NK-92 (cell line): ENCODE data around the gene ADAMTS20.

Experiments
- DNase-seq: peaks from one replicate; lab custom pipeline; 2025; ENCODE audit not compliant: unreplicated experiment; lab: John Stamatoyannopoulos, UW

The ADAMTS20 gene

DNA sequence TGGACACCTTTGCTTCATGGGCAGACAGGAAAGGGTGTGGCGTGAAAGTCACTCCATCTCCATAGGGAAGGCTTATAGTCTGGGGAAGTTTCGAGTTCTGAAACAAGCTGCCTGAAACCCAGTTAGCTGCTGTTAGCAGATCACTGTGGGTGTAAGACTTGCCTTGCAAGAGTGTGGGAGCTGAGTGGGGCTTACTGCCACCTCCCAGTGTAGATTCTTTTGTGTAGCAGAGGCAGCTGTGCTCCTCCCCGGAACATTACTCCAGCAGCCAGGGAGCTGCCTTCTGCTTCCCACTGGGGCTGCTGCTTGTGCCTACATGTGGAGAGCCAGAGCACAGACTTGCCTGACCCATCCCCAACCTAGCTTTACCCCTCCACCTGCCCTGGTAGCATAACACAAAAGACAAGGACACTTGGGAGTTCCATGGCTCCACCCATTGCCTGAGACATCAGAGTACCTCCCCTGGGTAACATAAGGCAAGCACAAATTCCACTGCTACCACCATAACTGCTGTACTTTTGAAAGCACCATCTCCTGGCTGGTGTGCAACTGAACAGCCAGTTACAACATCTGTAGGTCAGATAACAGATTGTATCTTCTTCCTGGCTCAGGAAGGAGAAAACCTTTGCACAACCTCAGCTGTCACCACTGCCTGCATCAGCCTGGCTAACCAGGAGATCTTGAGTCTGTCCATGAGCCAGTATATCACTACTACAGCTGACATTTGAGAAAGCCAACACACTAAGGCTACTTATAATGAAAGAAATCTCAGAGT, 69.5 kb downstream of the ADAMTS20 start:
- no peak for DNase-seq

GRCh38 chr12:43480591-43480990, 71.4 kb downstream of the ADAMTS20 start:
- DNase-seq, result no peak

DNA sequence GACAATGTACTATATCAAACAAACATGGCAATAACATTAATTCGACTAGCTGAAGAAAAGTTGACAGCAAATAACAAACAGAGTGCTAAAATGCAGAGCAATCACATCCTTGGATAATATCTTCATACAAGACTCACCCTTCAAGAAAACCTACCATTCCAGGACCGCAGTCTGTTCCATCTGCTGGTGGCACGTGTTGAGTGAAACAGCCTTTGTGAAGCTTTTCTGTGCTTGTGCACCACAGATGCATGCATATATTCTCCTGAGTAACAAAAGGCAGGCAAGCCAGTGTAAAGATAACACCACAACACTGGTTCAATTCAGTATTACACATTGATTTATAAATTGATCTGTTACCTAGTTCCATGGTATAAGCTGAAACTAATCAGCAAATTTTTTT, 89.3 kb downstream of the ADAMTS20 start:
- no peak for DNase-seq

- DNase-seq, result no peak
Measured at GRCh38 chr12:43462080-43462479, 89.9 kb downstream of the ADAMTS20 start.

DNA sequence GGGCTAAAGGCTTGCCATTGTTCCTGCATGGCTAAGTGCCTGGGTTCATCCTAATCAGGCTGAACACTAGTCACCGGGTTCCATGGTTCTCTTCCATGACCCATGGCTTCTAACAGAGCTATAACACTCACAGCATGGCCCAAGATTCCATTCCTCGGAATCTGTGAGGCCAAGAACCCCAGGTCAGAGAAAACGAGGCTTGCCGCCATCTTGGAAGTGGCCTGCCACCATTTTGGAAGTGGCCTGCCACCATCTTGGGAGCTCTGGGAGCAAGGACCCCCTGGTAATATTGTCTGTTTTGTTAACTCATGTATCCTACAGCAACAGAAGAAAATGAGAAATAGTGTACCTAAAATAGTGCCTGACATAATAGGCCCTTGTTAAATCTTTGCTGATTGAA, 92.7 kb downstream of the ADAMTS20 start:
- DNase-seq, result no peak

DNA sequence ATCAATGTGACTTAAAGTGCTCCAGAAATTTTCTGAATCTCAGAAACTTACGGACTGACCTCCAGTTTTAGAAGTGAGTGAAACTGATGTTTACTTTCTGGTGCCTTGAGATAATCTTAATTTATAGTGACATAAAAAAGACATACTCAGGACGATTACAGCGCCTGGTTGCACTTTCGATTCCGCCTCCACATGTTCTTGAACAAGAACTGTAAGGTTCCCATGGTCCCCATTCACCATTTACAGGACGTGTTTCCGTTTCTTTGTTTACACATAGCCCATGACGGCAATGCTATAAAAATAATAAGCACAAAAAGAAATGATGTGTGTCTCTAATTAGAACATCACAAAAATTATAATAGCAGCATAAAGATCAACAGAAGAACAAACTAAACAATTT, 98.2 kb downstream of the ADAMTS20 start:
- no peak for DNase-seq

- no peak for DNase-seq
Measured at GRCh38 chr12:43444940-43445564, 107.0 kb downstream of the ADAMTS20 start.

- DNase-seq, result no peak
Measured at GRCh38 chr12:43436597-43436996, 115.4 kb downstream of the ADAMTS20 start.

DNA sequence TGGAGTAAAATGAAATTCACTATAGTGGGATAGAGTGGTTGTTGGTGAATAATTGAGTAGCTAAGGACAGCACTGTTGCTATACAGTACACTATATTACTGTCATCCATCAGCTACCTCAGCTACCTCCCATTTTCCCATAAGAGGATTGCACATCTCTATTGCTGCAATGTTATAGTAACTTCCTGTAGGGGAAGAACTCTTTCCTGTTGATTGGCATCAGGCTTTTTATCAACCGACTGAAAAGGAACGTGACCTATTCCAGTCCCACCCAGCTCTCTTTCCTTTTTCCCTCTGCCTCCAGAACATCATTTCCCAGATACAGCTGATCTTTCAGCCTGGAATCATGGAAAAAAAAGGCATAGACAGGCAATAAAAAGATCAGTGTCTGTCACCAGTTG, 117.4 kb downstream of the ADAMTS20 start:
- DNase-seq, result no peak

GRCh38 chr12:43428088-43428600, 123.9 kb downstream of the ADAMTS20 start:
- no peak for DNase-seq

- DNase-seq, result no peak
Measured at GRCh38 chr12:43425361-43425760, 126.6 kb downstream of the ADAMTS20 start.

DNA sequence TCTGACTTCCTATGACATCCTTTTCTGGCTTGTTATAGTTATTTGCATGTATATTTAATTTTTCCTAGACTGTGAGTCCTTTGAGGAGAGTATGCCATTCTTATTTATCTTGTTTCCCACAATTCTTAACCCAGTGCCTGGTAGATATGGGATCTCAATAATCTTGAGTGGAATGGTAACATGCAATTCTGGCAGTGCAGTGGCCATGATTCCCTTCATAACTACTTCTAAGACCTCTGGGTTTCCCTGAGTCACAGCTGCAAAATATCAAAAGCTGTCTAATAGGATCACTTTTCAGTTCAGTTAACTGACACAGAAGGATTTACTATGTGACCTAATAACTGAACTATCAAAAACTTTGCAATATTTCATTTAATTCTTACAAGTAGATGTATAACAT, 135.0 kb downstream of the ADAMTS20 start:
- no peak for DNase-seq

- DNase-seq, result no peak
Measured at GRCh38 chr12:43407816-43408645, 144.0 kb downstream of the ADAMTS20 start.

DNA sequence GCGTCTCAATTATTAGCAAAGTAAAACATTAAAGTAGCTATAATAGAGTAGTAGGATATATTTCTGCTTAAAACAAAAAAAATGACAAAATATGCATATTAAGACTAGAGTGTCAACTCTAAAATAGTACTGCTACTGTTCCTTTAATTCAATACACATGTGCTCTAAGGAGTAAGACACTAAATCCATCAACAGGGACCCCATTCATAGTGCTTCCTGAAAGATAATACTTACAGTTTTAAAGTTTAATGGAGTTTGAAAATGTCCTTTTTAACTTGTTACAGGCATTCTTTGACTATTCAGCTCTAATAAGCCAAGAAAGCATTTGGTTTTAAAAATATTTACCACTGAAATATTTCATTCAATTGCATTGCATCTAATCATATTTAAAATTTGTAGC, 145.2 kb downstream of the ADAMTS20 start:
- no peak for DNase-seq

GRCh38 chr12:43402436-43402835, 149.6 kb downstream of the ADAMTS20 start:
- no peak for DNase-seq

GRCh38 chr12:43401096-43401495, 150.9 kb downstream of the ADAMTS20 start:
- DNase-seq, result no peak

DNA sequence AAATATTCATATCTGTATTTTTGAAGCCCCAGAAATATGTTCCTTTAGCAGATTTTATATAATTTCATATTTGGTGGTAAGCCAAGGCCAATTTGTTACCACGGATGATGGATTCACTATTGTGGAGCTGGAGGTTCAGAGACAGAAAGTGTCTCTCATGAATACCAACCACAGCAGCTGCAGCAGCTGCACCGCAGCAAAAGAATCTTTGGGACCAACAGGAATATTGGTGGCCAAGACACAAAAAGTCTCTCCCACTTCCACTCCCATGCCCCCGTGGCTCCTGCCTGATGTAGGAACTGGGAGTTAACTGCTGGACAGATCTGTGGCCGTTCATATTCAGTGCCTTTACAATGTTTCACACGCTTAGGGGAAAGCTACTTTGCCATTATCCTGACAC, 155.3 kb downstream of the ADAMTS20 start:
- DNase-seq, result no peak

DNA sequence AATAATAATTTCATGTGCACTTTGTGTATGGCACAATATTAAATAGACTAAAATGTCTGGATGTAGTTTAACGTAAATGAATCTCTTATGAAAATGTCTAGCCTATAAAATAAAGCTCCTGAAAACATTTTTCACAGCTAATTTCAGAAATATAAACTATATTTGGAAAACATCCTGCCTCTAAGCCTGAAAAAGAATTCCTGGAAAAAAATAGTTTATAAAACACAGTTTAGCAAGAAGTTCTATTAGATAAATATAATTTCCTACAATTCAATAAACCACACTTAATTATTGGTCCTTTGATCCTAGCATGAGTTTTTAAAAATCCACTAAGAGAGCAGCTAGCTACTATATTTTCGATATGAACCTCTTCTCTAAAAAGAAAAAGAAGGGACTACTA, 159.9 kb downstream of the ADAMTS20 start:
- no peak for DNase-seq

- DNase-seq, result no peak
Measured at GRCh38 chr12:43381879-43382278, 170.1 kb downstream of the ADAMTS20 start.

- no peak for DNase-seq
Measured at GRCh38 chr12:43378448-43378847, 173.6 kb downstream of the ADAMTS20 start.

DNA sequence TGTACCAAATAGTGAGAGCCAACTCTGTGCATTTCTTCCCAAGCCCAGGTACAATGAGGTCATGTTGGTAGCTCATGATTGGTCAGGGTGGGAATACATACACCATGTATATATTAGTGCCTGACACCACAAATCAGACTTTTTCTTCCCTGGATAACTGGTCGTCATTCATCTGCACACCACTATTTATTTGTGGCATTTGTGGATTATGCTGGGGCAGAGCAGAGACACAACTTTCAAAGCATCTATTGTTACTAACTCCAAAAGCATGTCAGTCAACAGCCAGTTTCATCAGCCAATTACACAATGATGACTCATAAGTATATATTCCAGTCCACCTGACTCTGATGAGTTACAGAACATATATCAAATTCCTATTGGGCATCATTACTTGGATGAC, 181.7 kb downstream of the ADAMTS20 start:
- DNase-seq, result no peak
